ENCODE data around the gene LSM10. TPM values are rescaled to one million over a fixed set of nuclear protein-coding genes. Genes with fewer than 3 reads are reported as not detected.

Gene LSM10
- 32.4 to 51.2 TPM (median 46.8 TPM) in 5 replicates for total RNA-seq (2022; extraction: Qiagen RNA extraction; ENCODE audit: low read depth)

GRCh38 chr1:36397378-36398230 is at the start of gene LSM10:
TSS of gene LSM10 (minus strand) at chr1:36397908. CDS start at chr1:36394129, 3,779 bp downstream.

DNA sequence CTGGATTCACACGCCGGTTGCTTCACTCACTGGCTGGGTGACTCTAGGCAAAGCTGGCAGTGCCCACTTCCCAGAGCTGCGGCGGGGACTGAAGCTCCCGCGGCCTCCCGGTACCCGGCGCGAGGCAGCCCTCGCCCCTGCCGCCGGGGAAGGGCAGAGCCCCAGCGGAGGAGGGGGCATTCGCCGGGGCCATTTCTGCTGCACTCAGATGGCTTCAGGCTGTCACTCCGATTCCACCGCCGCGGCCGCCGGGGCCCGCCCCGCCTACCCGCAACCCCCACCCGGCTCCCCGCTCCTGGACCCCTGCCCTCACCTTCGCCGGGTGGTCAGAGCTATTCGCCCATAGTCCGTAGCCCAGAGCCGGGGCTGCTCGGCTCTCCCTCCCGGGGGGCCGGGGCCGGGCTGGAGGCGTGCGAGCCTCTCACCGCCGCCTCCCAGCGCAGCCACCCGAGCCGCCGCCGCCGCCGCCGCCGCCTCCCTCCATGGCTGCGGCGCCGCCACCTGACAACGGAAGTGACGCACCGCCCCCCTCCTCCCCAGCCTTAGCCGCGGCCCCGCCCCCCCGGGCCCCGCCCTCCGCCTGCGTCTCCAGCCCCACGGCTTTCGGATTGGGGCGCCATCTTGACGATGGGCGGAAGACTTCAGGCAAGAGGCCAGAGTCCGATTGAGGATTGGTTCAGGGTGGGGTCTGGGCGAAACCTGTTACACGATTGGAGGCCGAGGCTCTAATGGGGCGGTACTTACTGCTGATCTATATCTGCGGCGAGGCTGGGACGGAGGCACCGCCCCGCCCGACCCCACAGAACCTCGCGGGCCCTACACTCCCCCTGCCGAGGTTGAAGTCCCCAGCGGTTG is 12.1 kb downstream of the LSM10 start, which contains the start of gene STK40:
Gene STK40 (minus strand): TSS at position 515 of the 855 bp plus-strand sequence. CDS start 24,592 bp downstream, outside the sequence.

Other genes starting within 250 kb of the LSM10 start
- gene TRAPPC3, start 248.4 kb downstream of the LSM10 start, total RNA-seq (2022; extraction: Qiagen RNA extraction; ENCODE audit: low read depth) = 75.2 to 90.1 TPM (median 78.4 TPM) in 5 replicates
- 103 to 127 TPM (median 117 TPM) in 5 replicates for gene MAP7D1, start 241.7 kb downstream of the LSM10 start, total RNA-seq (2022; extraction: Qiagen RNA extraction; ENCODE audit: low read depth)
- 51.2 to 74.6 TPM (median 57.1 TPM) in 5 replicates for gene THRAP3, start 173.5 kb downstream of the LSM10 start, total RNA-seq (2022; extraction: Qiagen RNA extraction; ENCODE audit: low read depth)
- 1.3 to 3.0 TPM (median 2.1 TPM) in 5 replicates for gene SH3D21, start 91.5 kb downstream of the LSM10 start, total RNA-seq (2022; extraction: Qiagen RNA extraction; ENCODE audit: low read depth)
- gene EVA1B, start 74.3 kb downstream of the LSM10 start, total RNA-seq (2022; extraction: Qiagen RNA extraction; ENCODE audit: low read depth) = 8.1 to 22.3 TPM (median 18.3 TPM) in 5 replicates
- 8.6 to 13.0 TPM (median 10.5 TPM) in 5 replicates for gene STK40, start 12.0 kb downstream of the LSM10 start, total RNA-seq (2022; extraction: Qiagen RNA extraction; ENCODE audit: low read depth)
- gene OSCP1, start 52.5 kb upstream of the LSM10 start, total RNA-seq (2022; extraction: Qiagen RNA extraction; ENCODE audit: low read depth) = 5.0 to 8.1 TPM (median 6.1 TPM) in 5 replicates
- gene MRPS15, start 66.5 kb upstream of the LSM10 start, total RNA-seq (2022; extraction: Qiagen RNA extraction; ENCODE audit: low read depth) = 72.8 to 87.6 TPM (median 84.6 TPM) in 5 replicates
- not detected in 5 replicates for gene CSF3R, start 85.0 kb upstream of the LSM10 start, total RNA-seq (2022; extraction: Qiagen RNA extraction; ENCODE audit: low read depth)